Upper lobe of left lung (tissue), 4 donors: ENCODE measurements around the gene TRPM7.

Source experiments
- CTCF ChIP-seq, 6 experiments: fragments of 450-650 bp in 4 of 6; fragments of 200-600 bp in 2 of 6; sonication (generic) in 2 of 6; IDR thresholded peaks; one replicate each; pipeline ENCODE4 v1.5.1; 2016 to 2019; ENCODE audit warnings: antibody characterized with exemption in 6 of 6
- POLR2A ChIP-seq, 4 donors: fragments of 450-650 bp; IDR thresholded peaks; one replicate each; pipeline ENCODE4 v1.5.1; 2016 to 2017; ENCODE audit warnings: antibody characterized with exemption in 4 of 4, mild to moderate bottlenecking in 2 of 4
- POLR2AphosphoS5 ChIP-seq, 2 donors: sonication (generic); formaldehyde crosslinking; IDR thresholded peaks; one replicate each; pipeline ENCODE4 v1.5.1; 2017; ENCODE audit warnings: antibody characterized with exemption in 2 of 2

DNA sequence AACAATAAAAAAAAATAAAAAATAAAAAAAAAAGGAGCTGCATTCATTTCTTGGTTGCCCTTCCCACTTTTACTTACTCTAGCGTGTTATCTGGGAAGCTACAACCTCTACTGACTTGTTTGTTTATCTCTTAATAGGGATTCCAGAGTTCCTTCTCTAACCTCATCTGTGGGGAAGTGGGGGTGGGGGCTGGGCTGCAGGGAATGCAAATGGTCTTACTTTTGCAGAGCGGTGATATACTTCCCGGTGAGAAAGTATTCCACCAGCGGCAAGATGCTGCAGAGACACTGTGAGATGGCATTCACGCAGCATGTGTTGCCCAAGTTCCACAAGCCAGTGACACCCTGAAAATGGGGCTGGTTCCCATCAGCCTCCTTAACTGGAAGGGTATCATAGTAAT lies 142.2 kb downstream of the TRPM7 start:
- TF ChIP-seq CTCF (IDR thresholded peaks at IDR 0.05) = no peak
- no peak for TF ChIP-seq POLR2A (IDR thresholded peaks at IDR 0.05)
- TF ChIP-seq POLR2AphosphoS5 (IDR thresholded peaks at IDR 0.05) = no peak
